CD4-positive, alpha-beta T cell (primary cell): Measurements from ENCODE around the gene BTBD1. TPM values are rescaled to one million over a fixed set of nuclear protein-coding genes. Genes with fewer than 3 reads are reported as not detected.

Source experiments
- ATAC-seq: fragments of 200-7000 bp; cut with Tn5 transposase; one replicate; pipeline ENCODE4 v1.10.0; 2022; ENCODE audit warnings: mild to moderate bottlenecking; ENCODE audit not compliant: poor library complexity
- CTCF ChIA-PET: fragments of 350-600 bp; sonication (Branson Sonifier 250); formaldehyde crosslinking; loops from one replicate; lab custom pipeline; 2021; ENCODE audit warnings: antibody characterized with exemption, inconsistent platforms; lab: Charles Lee
- POLR2A ChIA-PET: fragments of 350-600 bp; sonication (Branson Sonifier 250); formaldehyde crosslinking; loops from one replicate; lab custom pipeline; 2021; ENCODE audit warnings: antibody characterized with exemption, inconsistent platforms; lab: Charles Lee
- DNase-seq, 14 experiments: peaks; one replicate each; pipeline ENCODE4 v3.0.0-alpha.2; 2013 to 2020; ENCODE audit warnings: mixed read lengths in 2 of 14
- H3K27ac ChIP-seq, 2 donors: one replicate each; pipeline versions ENCODE4 v1.5.1 to v1.7.0; 2013; ENCODE audit warnings: low read length in 2 of 2, low read depth in 1 of 2, mild to moderate bottlenecking in 1 of 2
- H3K27me3 ChIP-seq, 2 experiments: 1 replicate in 1 of 2; 2 replicates in 1 of 2; pipeline versions ENCODE4 v1.6.1 to v1.7.0; 2013; ENCODE audit warnings: low read length in 2 of 2, control low read depth in 1 of 2, mild to moderate bottlenecking in 1 of 2, moderate library complexity in 1 of 2; ENCODE audit not compliant: insufficient read depth in 2 of 2, control insufficient read depth in 1 of 2
- H3K36me3 ChIP-seq: one replicate; pipeline ENCODE4 v1.6.1; 2013; ENCODE audit warnings: low read length, control low read depth; ENCODE audit not compliant: insufficient read depth
- H3K4me1 ChIP-seq: one replicate; pipeline ENCODE4 v1.6.1; 2013; ENCODE audit warnings: low read length, control low read depth; ENCODE audit not compliant: insufficient read depth
- H3K4me3 ChIP-seq: one replicate; pipeline ENCODE4 v1.5.1; 2013; ENCODE audit warnings: mild to moderate bottlenecking, low read length, moderate library complexity
- H3K9me3 ChIP-seq, 2 experiments: 1 replicate in 1 of 2; 2 replicates in 1 of 2; pipeline versions ENCODE4 v1.6.1 to v1.7.0; 2013; ENCODE audit warnings: low read length in 2 of 2, mild to moderate bottlenecking in 2 of 2, control low read depth in 1 of 2, moderate library complexity in 1 of 2; ENCODE audit not compliant: control insufficient read depth in 1 of 2, insufficient read depth in 1 of 2
- H3K27ac Mint-ChIP-seq: one replicate; pipeline ENCODE4 v1.8.0; 2020; ENCODE audit warnings: mixed read lengths
- H3K27me3 Mint-ChIP-seq: one replicate; pipeline ENCODE4 v1.8.0; 2021; ENCODE audit warnings: mixed read lengths
- H3K36me3 Mint-ChIP-seq: one replicate; pipeline ENCODE4 v1.8.0; 2021; ENCODE audit warnings: low read depth, mixed read lengths
- H3K4me1 Mint-ChIP-seq: one replicate; pipeline ENCODE4 v1.8.0; 2021; ENCODE audit warnings: low read depth, mixed read lengths
- H3K4me3 Mint-ChIP-seq: one replicate; pipeline ENCODE4 v1.8.0; 2020; ENCODE audit warnings: mild to moderate bottlenecking, mixed read lengths
- H3K9me3 Mint-ChIP-seq: one replicate; pipeline ENCODE4 v1.8.0; 2020; ENCODE audit warnings: mixed read lengths
- CTCF ChIP-seq: fragments of 200-600 bp; IDR thresholded peaks from one replicate; pipeline ENCODE4 v1.8.0; 2022; ENCODE audit warnings: antibody characterized with exemption, mild to moderate bottlenecking
- intact Hi-C, 2 experiments: fragments of 100-400 bp; cut with DNase I in 1 of 2; cut with micrococcal nuclease in 1 of 2; formaldehyde crosslinking; loops; one replicate each; pipeline versions ENCODE4 v1.15.1 to v1.9.0; 2023 to 2025; cut with DNase I, micrococcal nuclease
- total RNA-seq, 174 experiments: library from RNA in 2 of 174; stranded (reverse) in 2 of 174; gene quantifications; one replicate each; pipeline ENCODE4 v1.2.3 and lab custom pipeline; 2021 to 2026

The BTBD1 gene
- total RNA-seq, 2 experiments from 2014 or later, result 26.3 to 27.5 TPM

- Histone ChIP-seq H3K27ac (no peak overlapping the region), H3K4me3 (no peak overlapping the region), H3K27me3 (peaks cover 24 to 28% of the 10 kb centered on the region in 2 experiments), H3K9me3 (peaks cover 0 to 10% of the 10 kb centered on the region in 2 experiments), H3K36me3 (no peaks in the 10 kb centered on the region), H3K4me1 (peaks cover 10% of the 10 kb centered on the region)
- H3K4me3 Mint-ChIP-seq, result peak overlapping the region; percentile 37
- H3K9me3 Mint-ChIP-seq, result no peaks in the 10 kb centered on the region
- H3K27ac Mint-ChIP-seq, result no peak overlapping the region
- ChIA-PET CTCF (no interaction called here), POLR2A (no interaction called here)
- DNase-seq (no peak), ATAC-seq (no peak)
- H3K36me3 Mint-ChIP-seq, result no peaks in the 10 kb centered on the region
- H3K4me1 Mint-ChIP-seq, result peaks cover 14% of the 10 kb centered on the region
- intact Hi-C loops, result no loop called here
- no peak for TF ChIP-seq CTCF
- peaks cover 64% of the 10 kb centered on the region for H3K27me3 Mint-ChIP-seq
Measured at GRCh38 chr15:83109532-83109931, 42.5 kb upstream of the BTBD1 start.

- Histone ChIP-seq H3K4me3 (peak overlapping the region; percentile 19), H3K27me3 (peaks cover 24 to 34% of the 10 kb centered on the region in 2 experiments), H3K36me3 (no peaks in the 10 kb centered on the region), H3K9me3 (peaks cover 0 to 10% of the 10 kb centered on the region in 2 experiments), H3K4me1 (peaks cover 10% of the 10 kb centered on the region), H3K27ac (no peak overlapping the region)
- DNase-seq, result peak in 4 of 14 experiments; percentile 3 to 64 (median 42)
- intact Hi-C loops, result no loop called here
- peaks cover 14% of the 10 kb centered on the region for H3K4me1 Mint-ChIP-seq
- H3K36me3 Mint-ChIP-seq, result no peaks in the 10 kb centered on the region
- TF ChIP-seq CTCF, result no peak
- H3K27me3 Mint-ChIP-seq, result peaks cover 73% of the 10 kb centered on the region
- no peaks in the 10 kb centered on the region for H3K9me3 Mint-ChIP-seq
- H3K27ac Mint-ChIP-seq, result no peak overlapping the region
- ATAC-seq, result peak; percentile 39
- peak overlapping the region; percentile 68 for H3K4me3 Mint-ChIP-seq
- POLR2A ChIA-PET, result no interaction called here
- CTCF ChIA-PET, result interaction anchor here (0.9 kb wide), 1 partner anchor 97 kb away, joined by 3 read pairs; the partner anchor contains the start of gene C15orf40
Measured at GRCh38 chr15:83108266-83109219, 41.5 kb upstream of the BTBD1 start.

- peaks cover 14% of the 10 kb centered on the region for H3K4me1 Mint-ChIP-seq
- H3K27ac Mint-ChIP-seq, result no peak overlapping the region
- ChIA-PET POLR2A (no interaction called here), CTCF (interaction anchor here (0.9 kb wide), 1 partner anchor 96 kb away, joined by 3 read pairs; the partner anchor contains the start of gene C15orf40)
- no peaks in the 10 kb centered on the region for H3K9me3 Mint-ChIP-seq
- H3K36me3 Mint-ChIP-seq, result no peaks in the 10 kb centered on the region
- Histone ChIP-seq H3K27ac (no peak overlapping the region), H3K4me1 (peaks cover 10% of the 10 kb centered on the region), H3K36me3 (no peaks in the 10 kb centered on the region), H3K4me3 (peak overlapping the region; percentile 19), H3K27me3 (peaks cover 24 to 35% of the 10 kb centered on the region in 2 experiments), H3K9me3 (peaks cover 0 to 10% of the 10 kb centered on the region in 2 experiments)
- TF ChIP-seq CTCF, result no peak
- intact Hi-C loops, result no loop called here
- H3K4me3 Mint-ChIP-seq, result peak overlapping the region; percentile 68
- ATAC-seq, result no peak
- peaks cover 69% of the 10 kb centered on the region for H3K27me3 Mint-ChIP-seq
- DNase-seq, result no peak
Measured at GRCh38 chr15:83107841-83108181, 40.8 kb upstream of the BTBD1 start.
